Measurements from ENCODE around the gene TMEM95.

Gene TMEM95

GRCh38 chr17:7394452-7395191, 39.7 kb downstream of the TMEM95 start, which contains the start of gene PLSCR3:
TSS of gene PLSCR3 (minus strand) at chr17:7394525. CDS start at chr17:7394110, 415 bp downstream.
- H3K4me3 ChIP-seq (ENCODE audit: low read depth, low read length): peak within 1 kb of the TSS; percentile 97
- peak; percentile 41 for TF ChIP-seq CTCF (IDR thresholded peaks at IDR 0.05; ENCODE audit: insufficient read depth, low read depth, low read length, missing control alignments)
- DNase-seq (ENCODE audit: low read depth): peak; percentile 91

GRCh38 chr17:7396147-7396546, 41.2 kb downstream of the TMEM95 start:
- no peak overlapping the region for H3K4me3 ChIP-seq (ENCODE audit: low read depth, low read length)
- DNase-seq (ENCODE audit: low read depth): no peak
- no peak for TF ChIP-seq CTCF (IDR thresholded peaks at IDR 0.05; ENCODE audit: insufficient read depth, low read depth, low read length, missing control alignments)

- no peak for DNase-seq (ENCODE audit: low read depth)
- no peak for TF ChIP-seq CTCF (IDR thresholded peaks at IDR 0.05; ENCODE audit: insufficient read depth, low read depth, low read length, missing control alignments)
- no peak overlapping the region for H3K4me3 ChIP-seq (ENCODE audit: low read depth, low read length)
Observed at GRCh38 chr17:7398612-7399011, 43.7 kb downstream of the TMEM95 start.

- TF ChIP-seq CTCF (IDR thresholded peaks at IDR 0.05; ENCODE audit: insufficient read depth, low read depth, low read length, missing control alignments): no peak
- H3K4me3 ChIP-seq (ENCODE audit: low read depth, low read length): peak overlapping the region; percentile 51
- peak; percentile 9 for DNase-seq (ENCODE audit: low read depth)
Observed at GRCh38 chr17:7403043-7403726, 48.2 kb downstream of the TMEM95 start.

GRCh38 chr17:7403727-7403976, 48.7 kb downstream of the TMEM95 start:
- no peak for DNase-seq (ENCODE audit: low read depth)
- TF ChIP-seq CTCF (IDR thresholded peaks at IDR 0.05; ENCODE audit: insufficient read depth, low read depth, low read length, missing control alignments): no peak

GRCh38 chr17:7403977-7404736, 49.2 kb downstream of the TMEM95 start, which contains the start of gene TMEM256:
TSS of gene TMEM256 (minus strand) at chr17:7404097. CDS start at chr17:7404084, 13 bp downstream.
- no peak for TF ChIP-seq CTCF (IDR thresholded peaks at IDR 0.05; ENCODE audit: insufficient read depth, low read depth, low read length, missing control alignments)

More at GRCh38 chr17:7403727-7403976, 48.7 kb downstream of the TMEM95 start:
- H3K4me3 ChIP-seq (ENCODE audit: low read depth, low read length): peak overlapping the region; percentile 51

More at GRCh38 chr17:7403977-7404736, 49.2 kb downstream of the TMEM95 start, which contains the start of gene TMEM256:
- peak within 1 kb of the TSS; percentile 69 for H3K4me3 ChIP-seq (ENCODE audit: low read depth, low read length)
- peak; percentile 99 for DNase-seq (ENCODE audit: low read depth)
